Pancreas (tissue), 10 donors: ENCODE results near the gene CTNNA3. TPM values are rescaled to one million over a fixed set of nuclear protein-coding genes. Genes with fewer than 3 reads are reported as not detected.

Source experiments
- ATAC-seq, 4 donors: fragments of 200-7000 bp; cut with Tn5 transposase; one replicate each; pipeline versions ENCODE4 v1.8.0 to v1.9.1; 2020; ENCODE audit warnings: mild to moderate bottlenecking in 4 of 4, moderate library complexity in 4 of 4
- DNase-seq, 6 donors: peaks; one replicate each; pipeline ENCODE4 v3.0.0-alpha.2; 2020
- FAIRE-seq: peaks from 2 replicates; lab custom pipeline; 2012; peaks lifted over from hg19 to GRCh38; lab: Jason Lieb, UNC
- H3K27ac ChIP-seq, 4 donors: fragments of 200-600 bp; sonication (generic); 1 replicate in 3 of 4; 2 replicates in 1 of 4; pipeline versions ENCODE4 v1.5.0 to v1.8.0; 2020
- H3K27me3 ChIP-seq, 4 donors: fragments of 200-600 bp; one replicate each; pipeline ENCODE4 v1.8.0; 2021
- H3K36me3 ChIP-seq, 3 donors: fragments of 200-600 bp; sonication (generic) in 1 of 3; one replicate each; pipeline versions ENCODE4 v1.5.0 to v1.8.0; 2020 to 2021
- H3K4me1 ChIP-seq, 3 donors: fragments of 200-600 bp; one replicate each; pipeline ENCODE4 v1.8.0; 2021
- H3K4me3 ChIP-seq, 4 donors: fragments of 200-600 bp; sonication (generic) in 2 of 4; one replicate each; pipeline versions ENCODE4 v1.5.0 to v1.8.0; 2020 to 2021
- H3K9me3 ChIP-seq, 4 donors: fragments of 200-600 bp; one replicate each; pipeline ENCODE4 v1.8.0; 2021
- CTCF ChIP-seq, 4 donors: fragments of 200-600 bp; sonication (generic) in 3 of 4; IDR thresholded peaks; one replicate each; pipeline versions ENCODE4 v1.5.0 to v1.8.0; 2021; ENCODE audit warnings: antibody characterized with exemption in 4 of 4
- WGBS, 2 donors: extraction: QIAGEN DNeasy Blood & Tissue Kit; methylation state at CpG; one replicate each; pipeline ENCODE4 v1.1.7; 2013; 5-methylcytosine and 5-hydroxymethylcytosine counted together
- intact Hi-C, 3 donors: fragments of 100-400 bp; cut with DNase I; formaldehyde crosslinking; loops; one replicate each; pipeline versions ENCODE4 v1.11.1 to v1.14.2; 2022
- polyA plus RNA-seq, 2 donors: library from polyadenylated mRNA; stranded (reverse); fragments of 200-250 nt; gene quantifications; one replicate each; pipeline ENCODE4 v1.2.3, GENCODE V29; 2013
- total RNA-seq, 6 donors: library from RNA; stranded (reverse); fragmentation: NEBNext Ultra II Directional in 4 of 6; extraction: Animal tissue kit (Norgen Biotek cat#: 25700) in 4 of 6; gene quantifications; one replicate each; pipeline versions ENCODE4 v1.2.1 to v1.2.4, GENCODE V29; 2021 to 2023
- donor health status: healthy with polysubstance abuse.
- donor health status: DM: no; HTN: no; CAD: no; lungs with moderate emphysema.
- donor health status: DM: no; HTN: no; CAD: no.
- donor health status: control.
- donor health status: control.
- donor health status: Bipolar disorder and iron deficiency.
- donor health status: DM: yes; HTN: yes; CAD: no.
- donor health status: DM: no; HTN: no; CAD: no.
- donor health status: DM: no; HTN: no; CAD: no.
- donor health status: DM: yes; HTN: yes; CAD: no.

Gene CTNNA3
- total and polyA plus RNA-seq, 8 donors, result 0.02 to 0.83 (median 0.21) TPM

GRCh38 chr10:66788178-66788987 is 907.6 kb downstream of the CTNNA3 start:
- Histone ChIP-seq H3K27ac (no peak overlapping the region), H3K9me3 (no peaks in the 10 kb centered on the region), H3K4me3 (no peak overlapping the region), H3K36me3 (no peaks in the 10 kb centered on the region), H3K4me1 (no peaks in the 10 kb centered on the region), H3K27me3 (no peaks in the 10 kb centered on the region)
- 71 to 75% methylated on average over 7 of the region's 7 CpGs for WGBS, 2 donors
- FAIRE-seq (no peak), DNase-seq (no peak), ATAC-seq (no peak)
- no peak for TF ChIP-seq CTCF (IDR thresholded peaks at IDR 0.05)
- intact Hi-C loops, result no loop called here

GRCh38 chr10:66786709-66787108 is 909.3 kb downstream of the CTNNA3 start:
- Histone ChIP-seq H3K36me3 (no peaks in the 10 kb centered on the region), H3K4me1 (no peaks in the 10 kb centered on the region), H3K27me3 (no peaks in the 10 kb centered on the region), H3K27ac (no peak overlapping the region), H3K4me3 (no peak overlapping the region), H3K9me3 (no peaks in the 10 kb centered on the region)
- 74 to 76% methylated on average over 1 of the region's 1 CpG for WGBS, 2 donors
- intact Hi-C loops, result no loop called here
- no peak for TF ChIP-seq CTCF (IDR thresholded peaks at IDR 0.05)
- FAIRE-seq, result no peak
- ATAC-seq, result no peak
- DNase-seq, result no peak

- intact Hi-C loops, result no loop called here
Observed at GRCh38 chr10:66784770-66785169, 911.2 kb downstream of the CTNNA3 start.

GRCh38 chr10:66783316-66783715 is 912.7 kb downstream of the CTNNA3 start:
- Histone ChIP-seq H3K4me3 (no peak overlapping the region), H3K36me3 (no peaks in the 10 kb centered on the region), H3K27ac (no peak overlapping the region), H3K4me1 (no peaks in the 10 kb centered on the region), H3K27me3 (no peaks in the 10 kb centered on the region), H3K9me3 (no peaks in the 10 kb centered on the region)
- TF ChIP-seq CTCF (IDR thresholded peaks at IDR 0.05), result no peak
- no peak for ATAC-seq
- 85 to 92% methylated on average over 5 of the region's 5 CpGs for WGBS, 2 donors
- FAIRE-seq, result no peak
- DNase-seq, result no peak
- intact Hi-C loops, result no loop called here

More at GRCh38 chr10:66784770-66785169, 911.2 kb downstream of the CTNNA3 start:
- no peaks in the 10 kb centered on the region for H3K4me1 ChIP-seq
- no peak overlapping the region for H3K4me3 ChIP-seq
- 66 to 87% methylated on average over 1 of the region's 1 CpG for WGBS, 2 donors
- ATAC-seq (no peak), DNase-seq (no peak), FAIRE-seq (no peak)
- H3K27ac ChIP-seq, result no peak overlapping the region
- TF ChIP-seq CTCF (IDR thresholded peaks at IDR 0.05), result no peak
- H3K36me3 ChIP-seq, result no peaks in the 10 kb centered on the region
- no peaks in the 10 kb centered on the region for H3K27me3 ChIP-seq
- no peaks in the 10 kb centered on the region for H3K9me3 ChIP-seq

GRCh38 chr10:66782776-66783175 is 913.2 kb downstream of the CTNNA3 start:
- WGBS, 2 donors, result 90 to 96% methylated on average over 1 of the region's 1 CpG
- H3K27ac ChIP-seq, result no peak overlapping the region
- H3K4me1 ChIP-seq, result no peaks in the 10 kb centered on the region
- DNase-seq (no peak), ATAC-seq (no peak), FAIRE-seq (no peak)
- no peak for TF ChIP-seq CTCF (IDR thresholded peaks at IDR 0.05)
- no peak overlapping the region for H3K4me3 ChIP-seq
- intact Hi-C loops, result no loop called here
- H3K27me3 ChIP-seq, result no peaks in the 10 kb centered on the region
- H3K9me3 ChIP-seq, result no peaks in the 10 kb centered on the region
- H3K36me3 ChIP-seq, result no peaks in the 10 kb centered on the region
